Liver (tissue), 3 donors: ENCODE data around the gene COPZ2.

ENCODE experiments used
- EGR1 ChIP-seq, 2 donors: IDR thresholded peaks; 2 replicates each; pipeline ENCODE4 v1.6.1; 2016 to 2018; ENCODE audit warnings: antibody characterized with exemption in 2 of 2, low read depth in 2 of 2
- FOXA1 ChIP-seq: IDR thresholded peaks from 2 replicates; pipeline ENCODE4 v1.6.1; 2016; ENCODE audit warnings: antibody characterized with exemption
- HNF4A ChIP-seq, 2 donors: conservative IDR thresholded peaks; 2 replicates each; pipeline ENCODE4 v1.6.1; 2016; ENCODE audit warnings: antibody characterized with exemption in 2 of 2, mild to moderate bottlenecking in 2 of 2
- JUND ChIP-seq, 2 donors: IDR thresholded peaks; 2 replicates each; pipeline ENCODE4 v1.6.1; 2016; ENCODE audit warnings: antibody characterized with exemption in 2 of 2
- RXRA ChIP-seq, 2 donors: IDR thresholded peaks; 2 replicates each; pipeline ENCODE4 v1.6.1; 2017 to 2018; ENCODE audit warnings: antibody characterized with exemption in 2 of 2, mild to moderate bottlenecking in 1 of 2
- SP1 ChIP-seq: IDR thresholded peaks from 2 replicates; pipeline ENCODE4 v1.6.1; 2018; ENCODE audit warnings: antibody characterized with exemption, mild to moderate bottlenecking
- YY1 ChIP-seq: IDR thresholded peaks from 2 replicates; pipeline ENCODE4 v1.6.1; 2016; ENCODE audit warnings: antibody characterized with exemption, mild to moderate bottlenecking
- TF ChIP-seq, protein P1 (sequence below): IDR thresholded peaks from 2 replicates; pipeline ENCODE4 v1.6.1; 2016; ENCODE audit warnings: antibody characterized with exemption, mild to moderate bottlenecking
- TF ChIP-seq, protein P2 (sequence below): fragments of 150-350 bp; IDR thresholded peaks from 2 replicates; pipeline ENCODE4 v1.5.1; 2017; ENCODE audit warnings: improper control_type of control experiment, low read depth, low read length; ENCODE audit not compliant: missing input control
- TF ChIP-seq, protein P3 (sequence below): IDR thresholded peaks from 2 replicates; pipeline ENCODE4 v1.6.1; 2016; ENCODE audit warnings: antibody characterized with exemption
- donor health status: healthy.
- donor health status: healthy.

DNA sequence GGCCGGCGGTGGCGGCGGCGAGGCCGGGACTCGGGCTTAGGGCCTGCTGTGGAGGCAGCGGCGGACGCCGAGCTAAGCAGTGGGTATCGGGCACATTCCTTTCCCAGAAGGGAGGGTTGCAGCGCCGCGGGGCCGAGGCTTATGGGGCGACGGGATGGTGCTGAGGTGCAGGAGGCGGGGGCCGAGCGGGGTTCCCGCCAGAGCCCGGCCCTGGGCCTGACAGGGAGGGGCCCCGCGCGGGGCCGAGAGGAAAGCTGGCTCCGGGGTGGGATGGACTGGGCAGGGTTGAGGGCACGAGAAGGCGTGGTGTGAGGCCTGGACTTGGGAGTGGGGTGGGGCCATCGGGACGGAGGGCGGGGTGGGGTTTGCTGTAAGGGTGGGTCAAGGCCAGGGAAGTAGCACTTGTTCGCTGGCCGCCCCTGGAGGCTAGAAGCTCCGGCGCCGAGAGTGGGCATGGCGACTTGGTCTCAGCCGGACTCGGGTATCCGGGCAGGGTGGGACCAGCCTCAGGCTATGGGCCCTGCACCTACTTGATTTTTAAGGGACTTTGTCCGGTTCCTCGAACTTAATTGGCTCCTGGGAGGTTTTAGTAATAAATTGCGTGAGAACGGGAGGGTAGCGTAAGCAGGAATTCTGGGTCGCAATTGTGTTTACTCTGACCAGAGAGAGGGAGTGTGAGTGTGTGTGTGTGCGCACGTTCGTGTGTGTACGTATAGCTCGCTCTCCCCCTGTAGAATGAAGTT, 11.0 kb upstream of the COPZ2 start:
- TF ChIP-seq, protein P1, sequence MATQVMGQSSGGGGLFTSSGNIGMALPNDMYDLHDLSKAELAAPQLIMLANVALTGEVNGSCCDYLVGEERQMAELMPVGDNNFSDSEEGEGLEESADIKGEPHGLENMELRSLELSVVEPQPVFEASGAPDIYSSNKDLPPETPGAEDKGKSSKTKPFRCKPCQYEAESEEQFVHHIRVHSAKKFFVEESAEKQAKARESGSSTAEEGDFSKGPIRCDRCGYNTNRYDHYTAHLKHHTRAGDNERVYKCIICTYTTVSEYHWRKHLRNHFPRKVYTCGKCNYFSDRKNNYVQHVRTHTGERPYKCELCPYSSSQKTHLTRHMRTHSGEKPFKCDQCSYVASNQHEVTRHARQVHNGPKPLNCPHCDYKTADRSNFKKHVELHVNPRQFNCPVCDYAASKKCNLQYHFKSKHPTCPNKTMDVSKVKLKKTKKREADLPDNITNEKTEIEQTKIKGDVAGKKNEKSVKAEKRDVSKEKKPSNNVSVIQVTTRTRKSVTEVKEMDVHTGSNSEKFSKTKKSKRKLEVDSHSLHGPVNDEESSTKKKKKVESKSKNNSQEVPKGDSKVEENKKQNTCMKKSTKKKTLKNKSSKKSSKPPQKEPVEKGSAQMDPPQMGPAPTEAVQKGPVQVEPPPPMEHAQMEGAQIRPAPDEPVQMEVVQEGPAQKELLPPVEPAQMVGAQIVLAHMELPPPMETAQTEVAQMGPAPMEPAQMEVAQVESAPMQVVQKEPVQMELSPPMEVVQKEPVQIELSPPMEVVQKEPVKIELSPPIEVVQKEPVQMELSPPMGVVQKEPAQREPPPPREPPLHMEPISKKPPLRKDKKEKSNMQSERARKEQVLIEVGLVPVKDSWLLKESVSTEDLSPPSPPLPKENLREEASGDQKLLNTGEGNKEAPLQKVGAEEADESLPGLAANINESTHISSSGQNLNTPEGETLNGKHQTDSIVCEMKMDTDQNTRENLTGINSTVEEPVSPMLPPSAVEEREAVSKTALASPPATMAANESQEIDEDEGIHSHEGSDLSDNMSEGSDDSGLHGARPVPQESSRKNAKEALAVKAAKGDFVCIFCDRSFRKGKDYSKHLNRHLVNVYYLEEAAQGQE = peak; percentile 88
- TF ChIP-seq, protein P2, sequence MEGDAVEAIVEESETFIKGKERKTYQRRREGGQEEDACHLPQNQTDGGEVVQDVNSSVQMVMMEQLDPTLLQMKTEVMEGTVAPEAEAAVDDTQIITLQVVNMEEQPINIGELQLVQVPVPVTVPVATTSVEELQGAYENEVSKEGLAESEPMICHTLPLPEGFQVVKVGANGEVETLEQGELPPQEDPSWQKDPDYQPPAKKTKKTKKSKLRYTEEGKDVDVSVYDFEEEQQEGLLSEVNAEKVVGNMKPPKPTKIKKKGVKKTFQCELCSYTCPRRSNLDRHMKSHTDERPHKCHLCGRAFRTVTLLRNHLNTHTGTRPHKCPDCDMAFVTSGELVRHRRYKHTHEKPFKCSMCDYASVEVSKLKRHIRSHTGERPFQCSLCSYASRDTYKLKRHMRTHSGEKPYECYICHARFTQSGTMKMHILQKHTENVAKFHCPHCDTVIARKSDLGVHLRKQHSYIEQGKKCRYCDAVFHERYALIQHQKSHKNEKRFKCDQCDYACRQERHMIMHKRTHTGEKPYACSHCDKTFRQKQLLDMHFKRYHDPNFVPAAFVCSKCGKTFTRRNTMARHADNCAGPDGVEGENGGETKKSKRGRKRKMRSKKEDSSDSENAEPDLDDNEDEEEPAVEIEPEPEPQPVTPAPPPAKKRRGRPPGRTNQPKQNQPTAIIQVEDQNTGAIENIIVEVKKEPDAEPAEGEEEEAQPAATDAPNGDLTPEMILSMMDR = no peak
- TF ChIP-seq RXRA (IDR thresholded peaks at IDR 0.05) (peak; percentile 50 to 68), YY1 (no peak), SP1 (no peak), HNF4A (conservative IDR thresholded peaks at IDR 0.05) (peak; percentile 75 to 79), FOXA1 (no peak), EGR1 (IDR thresholded peaks at IDR 0.05; ENCODE audit: low read depth in 2 of 2) (no peak), JUND (IDR thresholded peaks at IDR 0.05) (no peak)
- TF ChIP-seq, protein P3, sequence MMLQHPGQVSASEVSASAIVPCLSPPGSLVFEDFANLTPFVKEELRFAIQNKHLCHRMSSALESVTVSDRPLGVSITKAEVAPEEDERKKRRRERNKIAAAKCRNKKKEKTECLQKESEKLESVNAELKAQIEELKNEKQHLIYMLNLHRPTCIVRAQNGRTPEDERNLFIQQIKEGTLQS = no peak
